HCT116 (cell line): ENCODE data around the gene SH3PXD2A. TPM values are rescaled to one million over a fixed set of nuclear protein-coding genes. Genes with fewer than 3 reads are reported as not detected.

Source experiments
- ATAC-seq: fragments of 200-7000 bp; cut with Tn5 transposase; 2 replicates; pipeline ENCODE4 v1.9.1; 2020; ENCODE audit warnings: mild to moderate bottlenecking, moderate library complexity
- BruUV-seq: library from RNA; stranded (reverse); fragments of 400-500 nt; replicated peaks from 2 replicates; lab custom pipeline; 2021; lab: Mats Ljungman, UMichigan
- CTCF ChIA-PET: fragments of 300-600 bp; sonication (Branson Sonifier 250); formaldehyde crosslinking; loops from one replicate; lab custom pipeline; 2021; ENCODE audit warnings: antibody characterized with exemption; lab: Charles Lee
- POLR2A ChIA-PET: fragments of 300-600, 350-600 bp; sonication (Branson Sonifier 250); formaldehyde crosslinking; loops from one replicate; lab custom pipeline; 2021; ENCODE audit warnings: antibody characterized with exemption; lab: Charles Lee
- RAD21 ChIA-PET, 2 experiments: fragments of 300-600 bp; sonication (Branson Sonifier 250); formaldehyde crosslinking; loops; one replicate each; lab custom pipeline; 2023; ENCODE audit warnings: low total read pairs in 2 of 2; ENCODE audit not compliant: uncharacterized antibody in 2 of 2, unreplicated experiment in 2 of 2, low non-redundant PET in 1 of 2; lab: Charles Lee
- DNase-seq: peaks from one replicate; pipeline ENCODE4 v3.0.0-alpha.2; 2010; ENCODE audit warnings: low read depth, low spot score
- H2AFZ ChIP-seq: fragments of 200-600 bp; shearing (Covaris generic), sonication (generic); 2 replicates; pipeline ENCODE4 v1.6.1; 2017; ENCODE audit warnings: low read depth, mixed run types, mixed read lengths, antibody characterized with exemption, low read length; ENCODE audit not compliant: poor library complexity, severe bottlenecking
- H3K27ac ChIP-seq: 2 replicates; pipeline ENCODE4 v1.5.1; 2012; ENCODE audit warnings: low read depth, low read length
- H3K27me3 ChIP-seq: fragments of 200-600 bp; sonication (generic); 2 replicates; pipeline ENCODE4 v1.6.1; 2016; ENCODE audit warnings: mixed run types, low read length, mixed read lengths; ENCODE audit not compliant: insufficient read depth
- H3K36me3 ChIP-seq, 2 experiments: fragments of 200-500 bp in 1 of 2; fragments of 200-600 bp in 1 of 2; sonication (Bioruptor generic) in 1 of 2; sonication (generic) in 1 of 2; 2 replicates each; pipeline versions ENCODE4 v1.5.1 to v1.6.1; 2014 to 2016; ENCODE audit warnings: low read length in 2 of 2, inconsistent platforms in 1 of 2, mixed read lengths in 1 of 2, mixed run types in 1 of 2; ENCODE audit not compliant: insufficient read depth in 2 of 2, control insufficient read depth in 1 of 2
- H3K4me1 ChIP-seq, 2 experiments: fragments of 200-600 bp in 1 of 2; sonication (generic) in 1 of 2; 2 replicates each; pipeline versions ENCODE4 v1.5.1 to v1.6.1; 2012 to 2017; ENCODE audit warnings: low read length in 2 of 2, inconsistent platforms in 1 of 2, mild to moderate bottlenecking in 1 of 2, mixed read lengths in 1 of 2, mixed run types in 1 of 2, moderate library complexity in 1 of 2; ENCODE audit not compliant: insufficient read depth in 2 of 2, control insufficient read depth in 1 of 2
- H3K4me2 ChIP-seq: fragments of 200-600 bp; sonication (generic); 2 replicates; pipeline ENCODE4 v1.6.1; 2017; ENCODE audit warnings: mixed run types, low read length, mixed read lengths
- H3K4me3 ChIP-seq, 2 experiments: fragments of 200-600 bp in 1 of 2; sonication (generic) in 1 of 2; replicated peaks in 1 of 2; 2 replicates each; pipeline ENCODE4 v1.5.1; 2011 to 2016; ENCODE audit warnings: low read length in 2 of 2, control low read depth in 1 of 2, low read depth in 1 of 2, mild to moderate bottlenecking in 1 of 2, mixed read lengths in 1 of 2, mixed run types in 1 of 2
- H3K79me2 ChIP-seq: fragments of 200-600 bp; sonication (generic); 2 replicates; pipeline ENCODE4 v1.6.1; 2017; ENCODE audit warnings: mild to moderate bottlenecking, mixed run types, low read length, moderate library complexity, mixed read lengths; ENCODE audit not compliant: insufficient read depth
- H3K9ac ChIP-seq: fragments of 200-600 bp; sonication (generic); 2 replicates; pipeline ENCODE4 v1.6.1; 2016; ENCODE audit warnings: low read length, mixed read lengths
- H3K9me2 ChIP-seq: fragments of 200-600 bp; sonication (generic), shearing (Covaris generic); 2 replicates; pipeline ENCODE4 v1.6.1; 2017; ENCODE audit warnings: mixed run types, mild to moderate bottlenecking, moderate library complexity; ENCODE audit not compliant: insufficient read depth
- H3K9me3 ChIP-seq, 2 experiments: fragments of 200-500 bp in 1 of 2; fragments of 200-600 bp in 1 of 2; sonication (Bioruptor generic) in 1 of 2; sonication (generic) in 1 of 2; 2 replicates each; pipeline ENCODE4 v1.6.1; 2014 to 2017; ENCODE audit warnings: low read length in 2 of 2, mixed read lengths in 2 of 2, inconsistent platforms in 1 of 2, low read depth in 1 of 2, mild to moderate bottlenecking in 1 of 2, mixed run types in 1 of 2, moderate library complexity in 1 of 2; ENCODE audit not compliant: control insufficient read depth in 1 of 2, insufficient read depth in 1 of 2
- H4K20me1 ChIP-seq: fragments of 200-600 bp; sonication (generic), shearing (Covaris generic); 2 replicates; pipeline ENCODE4 v1.6.1; 2017; ENCODE audit warnings: mixed run types, mild to moderate bottlenecking, moderate library complexity; ENCODE audit not compliant: insufficient read depth
- CBX3 ChIP-seq: IDR thresholded peaks from 2 replicates; pipeline ENCODE4 v1.6.1; 2012; ENCODE audit warnings: low read depth
- CEBPB ChIP-seq: IDR thresholded peaks from 2 replicates; pipeline ENCODE4 v1.6.1; 2012; ENCODE audit warnings: low read depth
- ELF1 ChIP-seq: IDR thresholded peaks from 2 replicates; pipeline ENCODE4 v1.6.1; 2012; ENCODE audit warnings: low read depth, borderline replicate concordance
- EZH2 ChIP-seq: fragments of 200-600 bp; sonication (generic); IDR thresholded peaks from 2 replicates; pipeline ENCODE4 v1.6.1; 2017; ENCODE audit warnings: antibody characterized with exemption, mixed run types
- EZH2phosphoT487 ChIP-seq: fragments of 200-600 bp; IDR thresholded peaks from 2 replicates; pipeline ENCODE4 v1.6.1; 2018; ENCODE audit warnings: antibody characterized with exemption, borderline replicate concordance
- FOSL1 ChIP-seq: IDR thresholded peaks from 2 replicates; pipeline ENCODE4 v1.6.1; 2012; ENCODE audit warnings: low read depth
- JUND ChIP-seq: IDR thresholded peaks from 2 replicates; pipeline ENCODE4 v1.6.1; 2012
- POLR2A ChIP-seq: IDR thresholded peaks from 2 replicates; pipeline ENCODE4 v1.7.0; 2011; ENCODE audit warnings: borderline replicate concordance; ENCODE audit not compliant: insufficient read depth, insufficient read length; ENCODE audit errors: extremely low read depth
- RAD21 ChIP-seq: IDR thresholded peaks from 2 replicates; pipeline ENCODE4 v1.6.1; 2012; ENCODE audit warnings: low read depth, mild to moderate bottlenecking
- TCF7L2 ChIP-seq: IDR thresholded peaks from 2 replicates; pipeline ENCODE4 v1.7.0; 2011; ENCODE audit warnings: borderline replicate concordance, inconsistent platforms; ENCODE audit not compliant: insufficient read depth, insufficient read length; ENCODE audit errors: extremely low read depth
- ZFX ChIP-seq: fragments of 450-650 bp; IDR thresholded peaks from 2 replicates; pipeline ENCODE4 v1.6.1; 2017
- intact Hi-C: fragments of 100-400 bp; cut with micrococcal nuclease; formaldehyde crosslinking; loops from 2 replicates; pipeline ENCODE4 v1.10.0; 2022
- total RNA-seq: library from RNA; stranded (reverse); gene quantifications from one replicate; pipeline ENCODE4 v1.2.1, GENCODE V29; 2021; ENCODE audit not compliant: unreplicated experiment
- TF ChIP-seq, protein P1 (sequence below), 3 experiments: fragments of 200-600 bp in 1 of 3; sonication (generic) in 1 of 3; IDR thresholded peaks in 2 of 3; conservative IDR thresholded peaks in 1 of 3; 2 replicates each; pipeline ENCODE4 v1.5.1; 2012 to 2017; ENCODE audit warnings: low read depth in 2 of 3, low read length in 2 of 3, antibody characterized with exemption in 1 of 3, borderline replicate concordance in 1 of 3, control low read depth in 1 of 3, mild to moderate bottlenecking in 1 of 3, mixed read lengths in 1 of 3, mixed run types in 1 of 3, moderate library complexity in 1 of 3; ENCODE audit not compliant: insufficient read depth in 1 of 3
- TF ChIP-seq, protein P2 (sequence below): IDR thresholded peaks from 2 replicates; pipeline ENCODE4 v1.6.1; 2011; ENCODE audit warnings: mild to moderate bottlenecking, low read length, moderate library complexity; ENCODE audit not compliant: insufficient replicate concordance; ENCODE audit errors: extremely low read depth
- TF ChIP-seq, protein P3 (sequence below): IDR thresholded peaks from 2 replicates; pipeline ENCODE4 v1.6.1; 2012
- TF ChIP-seq, protein P4 (sequence below): IDR thresholded peaks from 2 replicates; pipeline ENCODE4 v1.6.1; 2012; ENCODE audit warnings: low read depth

SH3PXD2A gene
- total RNA-seq, 1 experiment from 2014 or later = 8.7 TPM

DNA sequence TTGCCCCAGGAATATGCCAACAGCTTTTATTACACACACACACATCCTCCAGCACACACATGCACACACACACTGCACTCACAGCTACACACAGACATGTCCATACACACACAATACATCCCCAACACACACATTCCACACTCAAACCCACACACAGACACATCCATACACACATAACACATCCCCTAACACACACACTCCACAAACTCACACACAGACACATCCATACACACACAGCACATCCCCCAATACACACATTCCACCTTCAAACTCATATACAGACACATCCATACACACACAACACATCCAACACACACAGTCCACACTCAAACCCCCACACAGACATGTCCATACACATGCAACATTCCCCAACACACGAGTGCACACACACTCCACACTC lies 19.1 kb downstream of the SH3PXD2A start:
- Histone ChIP-seq H4K20me1 (no peaks in the 10 kb centered on the region), H3K4me1 (no peaks in the 10 kb centered on the region), H3K27ac (no peak overlapping the region), H3K36me3 (no peaks in the 10 kb centered on the region), H3K4me2 (no peak overlapping the region), H2AFZ (no peak overlapping the region), H3K9ac (no peak overlapping the region), H3K79me2 (no peaks in the 10 kb centered on the region), H3K9me2 (no peaks in the 10 kb centered on the region), H3K9me3 (no peaks in the 10 kb centered on the region), H3K4me3 (no peak overlapping the region), H3K27me3 (peaks cover 3% of the 10 kb centered on the region; the same call in 1 of the 2 replicates)
- RAD21 ChIA-PET = no interaction called here
- no peak for TF ChIP-seq ZFX
- no peak for TF ChIP-seq JUND
- TF ChIP-seq, protein P1, sequence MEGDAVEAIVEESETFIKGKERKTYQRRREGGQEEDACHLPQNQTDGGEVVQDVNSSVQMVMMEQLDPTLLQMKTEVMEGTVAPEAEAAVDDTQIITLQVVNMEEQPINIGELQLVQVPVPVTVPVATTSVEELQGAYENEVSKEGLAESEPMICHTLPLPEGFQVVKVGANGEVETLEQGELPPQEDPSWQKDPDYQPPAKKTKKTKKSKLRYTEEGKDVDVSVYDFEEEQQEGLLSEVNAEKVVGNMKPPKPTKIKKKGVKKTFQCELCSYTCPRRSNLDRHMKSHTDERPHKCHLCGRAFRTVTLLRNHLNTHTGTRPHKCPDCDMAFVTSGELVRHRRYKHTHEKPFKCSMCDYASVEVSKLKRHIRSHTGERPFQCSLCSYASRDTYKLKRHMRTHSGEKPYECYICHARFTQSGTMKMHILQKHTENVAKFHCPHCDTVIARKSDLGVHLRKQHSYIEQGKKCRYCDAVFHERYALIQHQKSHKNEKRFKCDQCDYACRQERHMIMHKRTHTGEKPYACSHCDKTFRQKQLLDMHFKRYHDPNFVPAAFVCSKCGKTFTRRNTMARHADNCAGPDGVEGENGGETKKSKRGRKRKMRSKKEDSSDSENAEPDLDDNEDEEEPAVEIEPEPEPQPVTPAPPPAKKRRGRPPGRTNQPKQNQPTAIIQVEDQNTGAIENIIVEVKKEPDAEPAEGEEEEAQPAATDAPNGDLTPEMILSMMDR (IDR thresholded peaks at IDR 0.05 in 2 of 3, conservative IDR thresholded peaks at IDR 0.05 in 1 of 3; ENCODE audit: borderline replicate concordance in 1 of 3, insufficient read depth in 1 of 3, low read depth in 2 of 3, low read length in 2 of 3) = no peak
- TF ChIP-seq, protein P2, sequence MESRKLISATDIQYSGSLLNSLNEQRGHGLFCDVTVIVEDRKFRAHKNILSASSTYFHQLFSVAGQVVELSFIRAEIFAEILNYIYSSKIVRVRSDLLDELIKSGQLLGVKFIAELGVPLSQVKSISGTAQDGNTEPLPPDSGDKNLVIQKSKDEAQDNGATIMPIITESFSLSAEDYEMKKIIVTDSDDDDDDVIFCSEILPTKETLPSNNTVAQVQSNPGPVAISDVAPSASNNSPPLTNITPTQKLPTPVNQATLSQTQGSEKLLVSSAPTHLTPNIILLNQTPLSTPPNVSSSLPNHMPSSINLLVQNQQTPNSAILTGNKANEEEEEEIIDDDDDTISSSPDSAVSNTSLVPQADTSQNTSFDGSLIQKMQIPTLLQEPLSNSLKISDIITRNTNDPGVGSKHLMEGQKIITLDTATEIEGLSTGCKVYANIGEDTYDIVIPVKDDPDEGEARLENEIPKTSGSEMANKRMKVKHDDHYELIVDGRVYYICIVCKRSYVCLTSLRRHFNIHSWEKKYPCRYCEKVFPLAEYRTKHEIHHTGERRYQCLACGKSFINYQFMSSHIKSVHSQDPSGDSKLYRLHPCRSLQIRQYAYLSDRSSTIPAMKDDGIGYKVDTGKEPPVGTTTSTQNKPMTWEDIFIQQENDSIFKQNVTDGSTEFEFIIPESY = no peak
- no peak for TF ChIP-seq EZH2
- TF ChIP-seq CEBPB = no peak
- TF ChIP-seq RAD21 = no peak
- TF ChIP-seq, protein P3, sequence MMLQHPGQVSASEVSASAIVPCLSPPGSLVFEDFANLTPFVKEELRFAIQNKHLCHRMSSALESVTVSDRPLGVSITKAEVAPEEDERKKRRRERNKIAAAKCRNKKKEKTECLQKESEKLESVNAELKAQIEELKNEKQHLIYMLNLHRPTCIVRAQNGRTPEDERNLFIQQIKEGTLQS = no peak
- no peak for TF ChIP-seq FOSL1
- TF ChIP-seq CBX3 = no peak
- no peak for TF ChIP-seq POLR2A
- no peak for TF ChIP-seq EZH2phosphoT487
- no peak for TF ChIP-seq ELF1
- no peak for TF ChIP-seq TCF7L2
- TF ChIP-seq, protein P4, sequence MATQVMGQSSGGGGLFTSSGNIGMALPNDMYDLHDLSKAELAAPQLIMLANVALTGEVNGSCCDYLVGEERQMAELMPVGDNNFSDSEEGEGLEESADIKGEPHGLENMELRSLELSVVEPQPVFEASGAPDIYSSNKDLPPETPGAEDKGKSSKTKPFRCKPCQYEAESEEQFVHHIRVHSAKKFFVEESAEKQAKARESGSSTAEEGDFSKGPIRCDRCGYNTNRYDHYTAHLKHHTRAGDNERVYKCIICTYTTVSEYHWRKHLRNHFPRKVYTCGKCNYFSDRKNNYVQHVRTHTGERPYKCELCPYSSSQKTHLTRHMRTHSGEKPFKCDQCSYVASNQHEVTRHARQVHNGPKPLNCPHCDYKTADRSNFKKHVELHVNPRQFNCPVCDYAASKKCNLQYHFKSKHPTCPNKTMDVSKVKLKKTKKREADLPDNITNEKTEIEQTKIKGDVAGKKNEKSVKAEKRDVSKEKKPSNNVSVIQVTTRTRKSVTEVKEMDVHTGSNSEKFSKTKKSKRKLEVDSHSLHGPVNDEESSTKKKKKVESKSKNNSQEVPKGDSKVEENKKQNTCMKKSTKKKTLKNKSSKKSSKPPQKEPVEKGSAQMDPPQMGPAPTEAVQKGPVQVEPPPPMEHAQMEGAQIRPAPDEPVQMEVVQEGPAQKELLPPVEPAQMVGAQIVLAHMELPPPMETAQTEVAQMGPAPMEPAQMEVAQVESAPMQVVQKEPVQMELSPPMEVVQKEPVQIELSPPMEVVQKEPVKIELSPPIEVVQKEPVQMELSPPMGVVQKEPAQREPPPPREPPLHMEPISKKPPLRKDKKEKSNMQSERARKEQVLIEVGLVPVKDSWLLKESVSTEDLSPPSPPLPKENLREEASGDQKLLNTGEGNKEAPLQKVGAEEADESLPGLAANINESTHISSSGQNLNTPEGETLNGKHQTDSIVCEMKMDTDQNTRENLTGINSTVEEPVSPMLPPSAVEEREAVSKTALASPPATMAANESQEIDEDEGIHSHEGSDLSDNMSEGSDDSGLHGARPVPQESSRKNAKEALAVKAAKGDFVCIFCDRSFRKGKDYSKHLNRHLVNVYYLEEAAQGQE = no peak
- ATAC-seq = no peak
- intact Hi-C loops = no loop called here
- no TSS peak for BruUV-seq
- POLR2A ChIA-PET = no interaction called here
- DNase-seq = no peak
- CTCF ChIA-PET = no interaction called here
